Brain microvascular endothelial cell (primary cell): ENCODE measurements around the gene CECR2.
A peak's percentile ranks its signal among the peaks of the same experiment; 100 is the strongest.

Source experiments
- DNase-seq: peaks from one replicate; pipeline ENCODE4 v3.0.0-alpha.2; 2020
- H3K27ac ChIP-seq: fragments of 250-450 bp; sonication (Bioruptor Pico); 2 replicates; pipeline ENCODE4 v1.5.1; 2020; ENCODE audit warnings: mild to moderate bottlenecking, moderate library complexity
- H3K27me3 ChIP-seq: fragments of 250-450 bp; sonication (Bioruptor Pico); replicated peaks from 2 replicates; pipeline ENCODE4 v1.5.1; 2020; ENCODE audit warnings: mild to moderate bottlenecking
- H3K36me3 ChIP-seq: fragments of 250-450 bp; sonication (Bioruptor Pico); replicated peaks from 2 replicates; pipeline ENCODE4 v1.5.1; 2020; ENCODE audit warnings: mild to moderate bottlenecking
- H3K4me3 ChIP-seq: 2 replicates; pipeline ENCODE4 v1.5.1; 2011; ENCODE audit warnings: low read depth, mild to moderate bottlenecking, control low read depth, low read length, moderate library complexity
- in situ Hi-C: cut with HindIII; loops from 2 replicates; pipeline ENCODE4 v1.10.0; 2017; ENCODE audit warnings: low sequenced_read_pairs, low pct_ligation_motif_present
- TF ChIP-seq, protein P1 (sequence below): IDR thresholded peaks from 2 replicates; pipeline ENCODE4 v1.5.1; 2011; ENCODE audit warnings: low read depth, mild to moderate bottlenecking, moderate library complexity, low read length, control low read depth, inconsistent platforms; ENCODE audit errors: missing control alignments

CECR2 gene

GRCh38 chr22:17569971-17570511, 200.8 kb downstream of the CECR2 start:
- in situ Hi-C loops = no loop called here
- Histone ChIP-seq H3K4me3 (no peak overlapping the region), H3K27ac (peak overlapping the region; percentile 48), H3K36me3 (no peaks in the 10 kb centered on the region), H3K27me3 (no peaks in the 10 kb centered on the region)
- peak; percentile 24 for DNase-seq
- TF ChIP-seq, protein P1, sequence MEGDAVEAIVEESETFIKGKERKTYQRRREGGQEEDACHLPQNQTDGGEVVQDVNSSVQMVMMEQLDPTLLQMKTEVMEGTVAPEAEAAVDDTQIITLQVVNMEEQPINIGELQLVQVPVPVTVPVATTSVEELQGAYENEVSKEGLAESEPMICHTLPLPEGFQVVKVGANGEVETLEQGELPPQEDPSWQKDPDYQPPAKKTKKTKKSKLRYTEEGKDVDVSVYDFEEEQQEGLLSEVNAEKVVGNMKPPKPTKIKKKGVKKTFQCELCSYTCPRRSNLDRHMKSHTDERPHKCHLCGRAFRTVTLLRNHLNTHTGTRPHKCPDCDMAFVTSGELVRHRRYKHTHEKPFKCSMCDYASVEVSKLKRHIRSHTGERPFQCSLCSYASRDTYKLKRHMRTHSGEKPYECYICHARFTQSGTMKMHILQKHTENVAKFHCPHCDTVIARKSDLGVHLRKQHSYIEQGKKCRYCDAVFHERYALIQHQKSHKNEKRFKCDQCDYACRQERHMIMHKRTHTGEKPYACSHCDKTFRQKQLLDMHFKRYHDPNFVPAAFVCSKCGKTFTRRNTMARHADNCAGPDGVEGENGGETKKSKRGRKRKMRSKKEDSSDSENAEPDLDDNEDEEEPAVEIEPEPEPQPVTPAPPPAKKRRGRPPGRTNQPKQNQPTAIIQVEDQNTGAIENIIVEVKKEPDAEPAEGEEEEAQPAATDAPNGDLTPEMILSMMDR = no peak

DNA sequence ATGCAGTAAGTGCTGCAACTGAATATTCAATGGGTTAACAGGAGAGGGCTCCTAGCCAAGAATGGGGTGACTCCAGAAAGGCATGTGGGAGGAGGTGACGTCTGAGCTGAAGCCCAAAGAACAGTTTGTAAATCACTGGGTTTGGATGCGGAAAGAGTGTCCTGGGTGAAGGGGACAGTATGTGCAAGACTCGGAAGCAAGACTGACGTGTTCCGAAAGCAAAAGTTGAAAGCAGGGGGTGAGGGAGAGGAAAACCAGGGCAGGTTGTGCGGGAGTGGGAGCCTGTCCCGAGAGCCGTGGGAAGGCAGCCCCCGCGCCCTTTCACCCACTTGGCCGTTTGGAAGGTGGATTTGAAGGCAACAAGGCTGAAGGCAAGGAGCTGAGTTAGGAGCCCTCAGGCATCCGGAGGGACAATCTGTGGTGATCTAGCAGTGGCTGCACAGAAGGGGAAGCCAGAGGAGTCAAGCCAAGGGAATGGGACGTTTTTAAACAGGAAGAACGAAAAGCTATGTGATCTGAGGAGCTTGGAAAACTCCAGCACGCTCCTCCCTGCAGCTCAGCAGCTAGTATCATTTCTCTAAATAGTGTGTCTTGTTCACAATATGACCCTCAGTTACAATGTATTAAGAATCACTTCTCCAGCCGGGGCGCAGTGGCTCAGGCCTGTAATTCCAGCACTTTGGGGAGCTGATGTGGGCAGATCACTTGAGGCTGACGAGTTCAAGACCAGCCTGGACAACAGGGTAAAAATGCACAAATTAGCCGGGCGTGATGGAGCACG, 201.8 kb downstream of the CECR2 start:
- Histone ChIP-seq H3K4me3 (peak overlapping the region; percentile 46), H3K27ac (peak overlapping the region; percentile 48)
- peak; percentile 83 for DNase-seq

GRCh38 chr22:17575151-17575550, 205.9 kb downstream of the CECR2 start:
- TF ChIP-seq, protein P1 = no peak
- H3K27ac ChIP-seq = no peak overlapping the region
- no peaks in the 10 kb centered on the region for H3K27me3 ChIP-seq

More for the DNA sequence above, 201.8 kb downstream of the CECR2 start:
- Histone ChIP-seq H3K36me3 (no peaks in the 10 kb centered on the region), H3K27me3 (no peaks in the 10 kb centered on the region)
- in situ Hi-C loops = no loop called here
- TF ChIP-seq, protein P1 = no peak

DNA sequence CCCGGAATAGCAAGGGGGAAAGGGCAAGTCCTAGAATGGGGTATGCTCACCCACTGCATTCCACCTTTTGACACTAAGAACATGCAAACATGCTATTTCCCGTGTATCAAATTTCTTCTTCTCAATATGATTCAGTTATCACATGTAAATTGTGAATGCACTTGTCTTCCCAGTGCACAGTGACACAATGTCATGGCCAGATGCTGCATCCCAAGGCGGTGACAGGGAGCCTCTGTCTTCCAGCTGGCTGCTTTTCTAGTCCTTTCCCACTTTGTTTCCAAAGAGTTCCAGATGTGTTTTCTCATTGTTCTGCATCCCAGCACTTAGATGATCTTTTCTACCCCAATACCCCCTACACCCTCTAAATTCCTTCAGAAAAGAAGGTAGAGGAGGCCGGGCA, 206.4 kb downstream of the CECR2 start:
- TF ChIP-seq, protein P1 = no peak
- in situ Hi-C loops = no loop called here
- Histone ChIP-seq H3K4me3 (no peak overlapping the region), H3K27ac (no peak overlapping the region), H3K27me3 (no peaks in the 10 kb centered on the region), H3K36me3 (no peaks in the 10 kb centered on the region)
- no peak for DNase-seq

More at GRCh38 chr22:17575151-17575550, 205.9 kb downstream of the CECR2 start:
- Histone ChIP-seq H3K36me3 (no peaks in the 10 kb centered on the region), H3K4me3 (no peak overlapping the region)
- no peak for DNase-seq
- in situ Hi-C loops = no loop called here

GRCh38 chr22:17576470-17576869, 207.2 kb downstream of the CECR2 start:
- no peak overlapping the region for H3K27ac ChIP-seq
- in situ Hi-C loops = no loop called here
- no peak overlapping the region for H3K4me3 ChIP-seq
- H3K27me3 ChIP-seq = no peaks in the 10 kb centered on the region
- TF ChIP-seq, protein P1 = no peak
- H3K36me3 ChIP-seq = no peaks in the 10 kb centered on the region
- peak; percentile 50 for DNase-seq
